ENCODE results near the gene NCKAP5. TPM values are rescaled to one million over a fixed set of nuclear protein-coding genes. Genes with fewer than 3 reads are reported as not detected.

Gene NCKAP5
- polyA plus RNA-seq, 2 of the 4 experiments (the other 2 are of a cell fraction): 3.0 to 4.1 TPM

DNA sequence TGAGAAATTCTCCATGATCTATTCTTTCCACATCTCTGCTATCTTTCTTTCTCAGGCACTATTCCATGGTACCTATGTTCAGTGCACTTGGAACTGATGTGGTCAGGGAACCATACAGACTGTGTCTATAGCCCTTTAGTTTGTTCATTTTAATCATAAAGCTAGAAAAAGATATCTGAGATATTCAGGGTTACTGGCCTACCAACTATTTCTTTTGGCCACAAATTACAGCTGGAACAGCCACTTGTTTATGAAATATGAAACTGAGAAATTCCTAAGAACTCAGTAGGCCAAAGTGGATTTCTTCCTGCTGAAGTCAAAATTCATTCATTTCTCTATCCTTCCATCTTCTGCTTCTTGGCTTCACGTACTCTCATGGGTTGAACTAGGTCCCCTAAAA lies 875.4 kb downstream of the NCKAP5 start:
- Histone ChIP-seq H3K4me1 (no peaks in the 10 kb centered on the region), H3K4me3 (no peak overlapping the region), H3K27ac (no peak overlapping the region), H3K9me3 (no peaks in the 10 kb centered on the region), H3K4me2 (no peak overlapping the region)
- no peak for TF ChIP-seq CEBPB (IDR thresholded peaks at IDR 0.05)
- TF ChIP-seq, protein P1, sequence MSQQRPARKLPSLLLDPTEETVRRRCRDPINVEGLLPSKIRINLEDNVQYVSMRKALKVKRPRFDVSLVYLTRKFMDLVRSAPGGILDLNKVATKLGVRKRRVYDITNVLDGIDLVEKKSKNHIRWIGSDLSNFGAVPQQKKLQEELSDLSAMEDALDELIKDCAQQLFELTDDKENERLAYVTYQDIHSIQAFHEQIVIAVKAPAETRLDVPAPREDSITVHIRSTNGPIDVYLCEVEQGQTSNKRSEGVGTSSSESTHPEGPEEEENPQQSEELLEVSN (IDR thresholded peaks at IDR 0.05; ENCODE audit: borderline replicate concordance, low read depth): no peak
- no peak for TF ChIP-seq MAFK (IDR thresholded peaks at IDR 0.05; ENCODE audit: partially characterized antibody)
- TF ChIP-seq RCOR1 (IDR thresholded peaks at IDR 0.05; ENCODE audit: low read depth, low read length): no peak
- TF ChIP-seq, protein P2, sequence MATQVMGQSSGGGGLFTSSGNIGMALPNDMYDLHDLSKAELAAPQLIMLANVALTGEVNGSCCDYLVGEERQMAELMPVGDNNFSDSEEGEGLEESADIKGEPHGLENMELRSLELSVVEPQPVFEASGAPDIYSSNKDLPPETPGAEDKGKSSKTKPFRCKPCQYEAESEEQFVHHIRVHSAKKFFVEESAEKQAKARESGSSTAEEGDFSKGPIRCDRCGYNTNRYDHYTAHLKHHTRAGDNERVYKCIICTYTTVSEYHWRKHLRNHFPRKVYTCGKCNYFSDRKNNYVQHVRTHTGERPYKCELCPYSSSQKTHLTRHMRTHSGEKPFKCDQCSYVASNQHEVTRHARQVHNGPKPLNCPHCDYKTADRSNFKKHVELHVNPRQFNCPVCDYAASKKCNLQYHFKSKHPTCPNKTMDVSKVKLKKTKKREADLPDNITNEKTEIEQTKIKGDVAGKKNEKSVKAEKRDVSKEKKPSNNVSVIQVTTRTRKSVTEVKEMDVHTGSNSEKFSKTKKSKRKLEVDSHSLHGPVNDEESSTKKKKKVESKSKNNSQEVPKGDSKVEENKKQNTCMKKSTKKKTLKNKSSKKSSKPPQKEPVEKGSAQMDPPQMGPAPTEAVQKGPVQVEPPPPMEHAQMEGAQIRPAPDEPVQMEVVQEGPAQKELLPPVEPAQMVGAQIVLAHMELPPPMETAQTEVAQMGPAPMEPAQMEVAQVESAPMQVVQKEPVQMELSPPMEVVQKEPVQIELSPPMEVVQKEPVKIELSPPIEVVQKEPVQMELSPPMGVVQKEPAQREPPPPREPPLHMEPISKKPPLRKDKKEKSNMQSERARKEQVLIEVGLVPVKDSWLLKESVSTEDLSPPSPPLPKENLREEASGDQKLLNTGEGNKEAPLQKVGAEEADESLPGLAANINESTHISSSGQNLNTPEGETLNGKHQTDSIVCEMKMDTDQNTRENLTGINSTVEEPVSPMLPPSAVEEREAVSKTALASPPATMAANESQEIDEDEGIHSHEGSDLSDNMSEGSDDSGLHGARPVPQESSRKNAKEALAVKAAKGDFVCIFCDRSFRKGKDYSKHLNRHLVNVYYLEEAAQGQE (IDR thresholded peaks at IDR 0.05): no peak
- TF ChIP-seq SMC3 (IDR thresholded peaks at IDR 0.05): no peak
- TF ChIP-seq GATA3 (IDR thresholded peaks at IDR 0.05; ENCODE audit: borderline replicate concordance): no peak
- no peak for TF ChIP-seq POLR2A (IDR thresholded peaks at IDR 0.05; ENCODE audit: low read length)
- no peak for TF ChIP-seq SREBF2 (IDR thresholded peaks at IDR 0.05)
- no peak for TF ChIP-seq CBX2 (IDR thresholded peaks at IDR 0.05; ENCODE audit: borderline replicate concordance, low read depth)
- POLR2A ChIA-PET: no interaction called here
- CTCF ChIA-PET: interaction anchor here (1.0 kb wide), 1 partner anchor 16 kb away, joined by 3 read pairs; no protein-coding TSS in a partner anchor
- WGBS (ENCODE audit: missing lambda C conversion rate): 69% methylated on average over 1 of the region's 1 CpG
- FAIRE-seq (no peak), ATAC-seq (no peak), DNase-seq (ENCODE audit: low read depth in 1 of 2, low spot score in 1 of 2) (no peak)

DNA sequence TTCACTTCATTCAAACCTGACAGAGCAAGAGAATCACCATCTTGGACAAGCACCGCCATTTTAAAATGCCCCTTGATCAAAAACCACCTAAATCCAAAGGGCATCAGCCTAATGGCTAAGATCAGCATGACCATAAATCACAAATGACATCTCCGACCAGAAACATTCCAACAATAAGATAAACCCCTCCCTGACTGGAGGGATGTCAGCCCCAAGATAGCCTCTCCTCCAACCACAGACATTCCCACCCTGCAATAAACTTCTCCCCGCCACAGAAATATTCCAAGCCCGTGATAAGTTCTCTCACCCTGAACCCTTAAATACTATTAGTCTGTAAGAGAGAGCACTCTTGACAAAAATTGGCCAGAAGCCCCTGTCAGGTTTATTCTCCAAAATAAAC lies 876.7 kb downstream of the NCKAP5 start:
- no peak for DNase-seq (ENCODE audit: low read depth in 1 of 2, low spot score in 1 of 2)
- Histone ChIP-seq H3K4me3 (no peak overlapping the region), H3K27ac (no peak overlapping the region), H3K9me3 (no peaks in the 10 kb centered on the region), H3K4me1 (no peaks in the 10 kb centered on the region), H3K4me2 (no peak overlapping the region)
- no peak for ATAC-seq
- ChIA-PET CTCF (no interaction called here), POLR2A (no interaction called here)
- 79% methylated on average over 4 of the region's 4 CpGs for WGBS (ENCODE audit: missing lambda C conversion rate)
- TF ChIP-seq PHF8 (IDR thresholded peaks at IDR 0.05; ENCODE audit: borderline replicate concordance, low read depth) (no peak), CBX2 (IDR thresholded peaks at IDR 0.05; ENCODE audit: borderline replicate concordance, low read depth) (no peak), BHLHE40 (IDR thresholded peaks at IDR 0.05; ENCODE audit: low read depth, low read length) (no peak), NFE2L2 (conservative IDR thresholded peaks at IDR 0.05; ENCODE audit: low read length) (no peak), EHMT2 (IDR thresholded peaks at IDR 0.05; ENCODE audit: low read depth) (no peak)
- no peak for FAIRE-seq

DNA sequence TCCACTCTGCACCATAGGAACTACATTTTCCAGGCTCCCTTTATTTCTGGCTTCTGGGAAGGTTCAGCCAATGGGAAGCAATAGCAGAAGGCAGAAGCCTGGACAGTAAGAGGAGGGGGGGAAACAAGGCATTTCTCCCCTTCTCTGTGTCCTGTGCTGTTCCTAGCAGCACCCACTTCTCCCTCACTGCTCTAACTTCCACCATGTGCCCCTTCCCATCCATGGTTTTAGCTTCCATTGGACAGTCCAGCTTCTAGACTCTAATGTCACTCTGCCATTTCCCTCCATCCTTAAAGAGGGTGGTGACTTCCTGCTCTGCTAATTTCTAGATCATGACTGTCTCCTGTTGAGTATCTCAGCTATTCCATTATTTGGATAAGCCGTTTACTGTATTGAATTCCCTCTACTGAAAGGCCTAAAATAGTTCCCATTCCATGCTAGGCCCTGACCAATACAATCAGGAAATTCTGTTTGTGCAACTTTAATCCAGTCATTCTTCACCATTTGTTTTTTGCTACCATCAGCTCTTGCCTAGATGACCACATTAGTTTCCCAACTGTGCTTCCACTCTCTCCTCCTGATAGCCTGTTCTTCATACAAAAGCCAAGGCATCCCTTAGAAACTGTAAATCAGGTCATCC lies 877.5 kb downstream of the NCKAP5 start:
- ATAC-seq (no peak), DNase-seq (ENCODE audit: low read depth in 1 of 2, low spot score in 1 of 2) (no peak), FAIRE-seq (no peak)
- CTCF ChIA-PET: no interaction called here
- H3K9me3 ChIP-seq: no peaks in the 10 kb centered on the region
- H3K4me1 ChIP-seq: no peaks in the 10 kb centered on the region
- no peak overlapping the region for H3K4me3 ChIP-seq
- no peak for TF ChIP-seq EHF (CRISPR knock-in tag; IDR thresholded peaks at IDR 0.05)
- 19% methylated on average over 1 of the region's 1 CpG for WGBS (ENCODE audit: missing lambda C conversion rate)
- no peak overlapping the region for H3K4me2 ChIP-seq
- POLR2A ChIA-PET: no interaction called here
- no peak overlapping the region for H3K27ac ChIP-seq

DNA sequence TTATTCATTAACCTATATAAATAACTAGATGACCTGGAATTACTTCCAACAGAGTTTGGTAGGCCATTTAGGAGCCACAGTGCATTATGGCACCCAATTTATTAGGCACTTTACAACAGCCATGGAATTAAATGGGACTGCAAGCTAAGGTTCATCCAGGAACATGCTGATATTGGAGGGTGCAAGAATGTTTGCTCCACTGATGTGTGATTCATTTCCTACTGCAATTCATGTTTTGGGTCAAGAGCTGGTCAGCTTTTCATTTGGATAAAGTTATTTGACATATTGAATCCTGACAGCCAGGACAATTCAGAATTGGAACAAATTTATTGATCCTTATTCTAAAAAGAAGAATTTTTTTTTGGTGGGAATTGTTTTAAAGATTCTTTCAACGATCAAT lies 886.5 kb downstream of the NCKAP5 start:
- Histone ChIP-seq H3K4me1 (peaks cover 9% of the 10 kb centered on the region; the same call in 1 of the 3 replicates), H3K4me3 (no peak overlapping the region), H3K27ac (no peak overlapping the region), H3K9me3 (no peaks in the 10 kb centered on the region), H3K4me2 (no peak overlapping the region)
- TF ChIP-seq EP300 (IDR thresholded peaks at IDR 0.05): no peak
- TF ChIP-seq RARB (CRISPR knock-in tag; IDR thresholded peaks at IDR 0.05): no peak
- TF ChIP-seq ZSCAN20 (CRISPR knock-in tag; IDR thresholded peaks at IDR 0.05): no peak
- TF ChIP-seq, protein P3, sequence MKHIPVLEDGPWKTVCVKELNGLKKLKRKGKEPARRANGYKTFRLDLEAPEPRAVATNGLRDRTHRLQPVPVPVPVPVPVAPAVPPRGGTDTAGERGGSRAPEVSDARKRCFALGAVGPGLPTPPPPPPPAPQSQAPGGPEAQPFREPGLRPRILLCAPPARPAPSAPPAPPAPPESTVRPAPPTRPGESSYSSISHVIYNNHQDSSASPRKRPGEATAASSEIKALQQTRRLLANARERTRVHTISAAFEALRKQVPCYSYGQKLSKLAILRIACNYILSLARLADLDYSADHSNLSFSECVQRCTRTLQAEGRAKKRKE (CRISPR knock-in tag; IDR thresholded peaks at IDR 0.05; ENCODE audit: low read depth): no peak
- no peak for TF ChIP-seq TP53 (CRISPR knock-in tag; IDR thresholded peaks at IDR 0.05)
- no peak for TF ChIP-seq NPAS2 (CRISPR knock-in tag; IDR thresholded peaks at IDR 0.05; ENCODE audit: borderline replicate concordance)
- TF ChIP-seq HOXB5 (CRISPR knock-in tag; IDR thresholded peaks at IDR 0.05): no peak
- TF ChIP-seq EHMT2 (IDR thresholded peaks at IDR 0.05; ENCODE audit: low read depth): no peak
- no peak for TF ChIP-seq JUN (IDR thresholded peaks at IDR 0.05)
- TF ChIP-seq, protein P4, sequence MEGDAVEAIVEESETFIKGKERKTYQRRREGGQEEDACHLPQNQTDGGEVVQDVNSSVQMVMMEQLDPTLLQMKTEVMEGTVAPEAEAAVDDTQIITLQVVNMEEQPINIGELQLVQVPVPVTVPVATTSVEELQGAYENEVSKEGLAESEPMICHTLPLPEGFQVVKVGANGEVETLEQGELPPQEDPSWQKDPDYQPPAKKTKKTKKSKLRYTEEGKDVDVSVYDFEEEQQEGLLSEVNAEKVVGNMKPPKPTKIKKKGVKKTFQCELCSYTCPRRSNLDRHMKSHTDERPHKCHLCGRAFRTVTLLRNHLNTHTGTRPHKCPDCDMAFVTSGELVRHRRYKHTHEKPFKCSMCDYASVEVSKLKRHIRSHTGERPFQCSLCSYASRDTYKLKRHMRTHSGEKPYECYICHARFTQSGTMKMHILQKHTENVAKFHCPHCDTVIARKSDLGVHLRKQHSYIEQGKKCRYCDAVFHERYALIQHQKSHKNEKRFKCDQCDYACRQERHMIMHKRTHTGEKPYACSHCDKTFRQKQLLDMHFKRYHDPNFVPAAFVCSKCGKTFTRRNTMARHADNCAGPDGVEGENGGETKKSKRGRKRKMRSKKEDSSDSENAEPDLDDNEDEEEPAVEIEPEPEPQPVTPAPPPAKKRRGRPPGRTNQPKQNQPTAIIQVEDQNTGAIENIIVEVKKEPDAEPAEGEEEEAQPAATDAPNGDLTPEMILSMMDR (IDR thresholded peaks at IDR 0.05): no peak
- TF ChIP-seq SREBF2 (IDR thresholded peaks at IDR 0.05): no peak
- no peak for TF ChIP-seq FOSB (CRISPR knock-in tag; IDR thresholded peaks at IDR 0.05)
- no peak for TF ChIP-seq SMC3 (IDR thresholded peaks at IDR 0.05)
- ATAC-seq (no peak), FAIRE-seq (no peak), DNase-seq (ENCODE audit: low read depth in 1 of 2, low spot score in 1 of 2) (no peak)
- WGBS (ENCODE audit: missing lambda C conversion rate): 8% methylated on average over 1 of the region's 1 CpG
- CTCF ChIA-PET: interaction anchor here (0.8 to 1.1 kb wide), 2 partner anchors 321 to 1162 kb away, joined by 3 read pairs; no protein-coding TSS in a partner anchor
- POLR2A ChIA-PET: no interaction called here

Measured in A549 (cell line).